CD14-positive monocyte (primary cell): ENCODE results near the gene CXCR2. TPM values are rescaled to one million over a fixed set of nuclear protein-coding genes. Genes with fewer than 3 reads are reported as not detected.

Source experiments
- DNase-seq, 3 donors: peaks; one replicate each; pipeline ENCODE4 v3.0.0-alpha.2; 2011 to 2022
- H2AFZ ChIP-seq: 2 replicates; pipeline ENCODE4 v1.6.0; 2012; ENCODE audit warnings: mild to moderate bottlenecking, low read depth, low read length, inconsistent platforms; ENCODE audit not compliant: insufficient read depth, poor library complexity, severe bottlenecking
- H3K27ac ChIP-seq, 2 donors: 1 replicate in 1 of 2; 2 replicates in 1 of 2; pipeline ENCODE4 v1.5.1; 2012 to 2013; ENCODE audit warnings: low read length in 2 of 2, control low read depth in 1 of 2, inconsistent platforms in 1 of 2, low read depth in 1 of 2, mild to moderate bottlenecking in 1 of 2
- H3K27me3 ChIP-seq, 2 donors: one replicate each; pipeline versions ENCODE4 v1.6.0 to v1.6.1; 2011 to 2013; ENCODE audit warnings: low read length in 2 of 2; ENCODE audit not compliant: control insufficient read depth in 2 of 2, insufficient read depth in 2 of 2
- H3K36me3 ChIP-seq, 2 donors: replicated peaks in 1 of 2; 1 replicate in 1 of 2; 2 replicates in 1 of 2; pipeline versions ENCODE4 v1.5.1 to v1.6.1; 2012 to 2013; ENCODE audit warnings: low read length in 2 of 2, control low read depth in 1 of 2, inconsistent platforms in 1 of 2, mild to moderate bottlenecking in 1 of 2; ENCODE audit not compliant: insufficient read depth in 2 of 2, control insufficient read depth in 1 of 2
- H3K4me1 ChIP-seq, 2 donors: 1 replicate in 1 of 2; 2 replicates in 1 of 2; pipeline versions ENCODE4 v1.5.1 to v1.6.1; 2012 to 2013; ENCODE audit warnings: low read length in 2 of 2, control low read depth in 1 of 2, inconsistent platforms in 1 of 2, mild to moderate bottlenecking in 1 of 2, moderate library complexity in 1 of 2; ENCODE audit not compliant: insufficient read depth in 2 of 2, control insufficient read depth in 1 of 2
- H3K4me2 ChIP-seq: replicated peaks from 2 replicates; pipeline ENCODE3; 2012; ENCODE audit warnings: low read length, moderate library complexity, mild to moderate bottlenecking; ENCODE audit not compliant: poor library complexity, severe bottlenecking; ENCODE audit errors: extremely low read depth
- H3K4me3 ChIP-seq, 3 experiments: fragments of 200-600 bp in 1 of 3; sonication (generic) in 1 of 3; replicated peaks in 1 of 3; 1 replicate in 2 of 3; 2 replicates in 1 of 3; pipeline ENCODE4 v1.5.1; 2011 to 2013; ENCODE audit warnings: low read length in 3 of 3, mild to moderate bottlenecking in 3 of 3, control low read depth in 2 of 3, low read depth in 2 of 3, inconsistent platforms in 1 of 3, moderate library complexity in 1 of 3
- H3K79me2 ChIP-seq: 2 replicates; pipeline ENCODE4 v1.6.0; 2012; ENCODE audit warnings: mild to moderate bottlenecking, control low read depth, inconsistent platforms, low read length, moderate library complexity; ENCODE audit not compliant: insufficient read depth
- H3K9ac ChIP-seq: 2 replicates; pipeline ENCODE4 v1.6.0; 2017; ENCODE audit warnings: low read length, mild to moderate bottlenecking; ENCODE audit not compliant: insufficient read depth, poor library complexity, severe bottlenecking
- H3K9me3 ChIP-seq, 2 donors: replicated peaks in 1 of 2; 1 replicate in 1 of 2; 2 replicates in 1 of 2; pipeline versions ENCODE4 v1.5.1 to v1.6.1; 2012 to 2013; ENCODE audit warnings: low read length in 2 of 2, control low read depth in 1 of 2; ENCODE audit not compliant: control insufficient read depth in 1 of 2, insufficient read depth in 1 of 2
- H4K20me1 ChIP-seq: 2 replicates; pipeline ENCODE4 v1.6.0; 2012; ENCODE audit warnings: mild to moderate bottlenecking, low read length, control low read depth, moderate library complexity; ENCODE audit not compliant: insufficient read depth
- H3K27ac Mint-ChIP-seq, 7 donors: one replicate each; pipeline ENCODE4 v1.8.0; 2020; ENCODE audit warnings: mild to moderate bottlenecking in 7 of 7, mixed read lengths in 7 of 7, moderate library complexity in 6 of 7, inconsistent platforms in 2 of 7
- H3K27me3 Mint-ChIP-seq, 3 donors: one replicate each; pipeline ENCODE4 v1.8.0; 2021 to 2022; ENCODE audit warnings: low read depth in 3 of 3, mild to moderate bottlenecking in 3 of 3, mixed read lengths in 3 of 3, moderate library complexity in 3 of 3, inconsistent platforms in 1 of 3
- H3K36me3 Mint-ChIP-seq, 2 donors: one replicate each; pipeline ENCODE4 v1.8.0; 2020; ENCODE audit warnings: mixed read lengths in 2 of 2, inconsistent platforms in 1 of 2, mild to moderate bottlenecking in 1 of 2
- H3K4me1 Mint-ChIP-seq: one replicate; pipeline ENCODE4 v1.8.0; 2020; ENCODE audit warnings: mild to moderate bottlenecking, mixed read lengths
- H3K4me3 Mint-ChIP-seq, 2 donors: one replicate each; pipeline ENCODE4 v1.8.0; 2020; ENCODE audit warnings: mild to moderate bottlenecking in 2 of 2, mixed read lengths in 2 of 2, moderate library complexity in 1 of 2
- H3K9me3 Mint-ChIP-seq, 7 donors: one replicate each; pipeline ENCODE4 v1.8.0; 2020 to 2022; ENCODE audit warnings: mixed read lengths in 7 of 7, mild to moderate bottlenecking in 6 of 7, moderate library complexity in 6 of 7, inconsistent platforms in 2 of 7
- WGBS: methylation state at CpG from one replicate; pipeline ENCODE4 v1.1.5; 2013; ENCODE audit warnings: missing lambda C conversion rate; ENCODE audit not compliant: insufficient coverage; 5-methylcytosine and 5-hydroxymethylcytosine counted together
- intact Hi-C, 2 donors: fragments of 100-400 bp; cut with micrococcal nuclease; formaldehyde crosslinking; loops; one replicate each; pipeline versions ENCODE4 v1.15.0 to v1.15.1; 2023
- polyA plus RNA-seq, 3 donors: library from polyadenylated mRNA; depleted of rRNA in 1 of 3; unstranded in 2 of 3; stranded (reverse) in 1 of 3; fragments of 300-500 nt in 2 of 3; fragments of >200 nt in 1 of 3; fragmentation: Illumina TruSeq in 2 of 3; gene quantifications; 1 replicate in 2 of 3; 2 replicates in 1 of 3; pipeline ENCODE4 v1.2.3, GENCODE V29; 2012 to 2021
- TF ChIP-seq, protein P1 (sequence below): fragments of 200-600 bp; IDR thresholded peaks from one replicate; pipeline ENCODE4 v1.8.0; 2022; ENCODE audit warnings: antibody characterized with exemption, mild to moderate bottlenecking

CXCR2 gene
- polyA plus RNA-seq, 3 donors, result 7.8 to 33.5 (median 14.0) TPM

DNA sequence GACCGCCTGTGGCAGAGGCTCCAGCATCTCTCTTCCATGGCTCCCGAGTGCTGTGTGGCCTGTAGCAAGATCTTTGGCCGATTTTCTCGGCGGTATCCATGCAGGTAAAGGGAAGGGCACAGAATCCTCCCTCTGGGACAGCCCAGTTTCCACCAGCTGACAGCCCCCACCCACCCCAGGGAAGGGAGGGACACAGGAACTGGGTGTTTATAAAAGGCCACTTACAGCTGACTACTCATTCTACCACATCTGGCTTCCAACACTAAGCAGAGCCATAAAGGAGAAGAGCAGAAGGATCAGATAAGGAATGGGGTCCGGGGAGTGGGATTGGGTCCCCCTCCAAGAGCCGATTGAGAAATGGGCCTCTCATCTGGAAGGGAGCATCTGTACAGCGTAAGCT is 36.6 kb upstream of the CXCR2 start:
- Mint-ChIP-seq H3K4me1 (peaks cover 22% of the 10 kb centered on the region), H3K4me3 (no peak overlapping the region), H3K27me3 (peaks cover 3 to 9% (median 4%) of the 10 kb centered on the region in 3 donors), H3K9me3 (peaks cover 8 to 25% (median 15%) of the 10 kb centered on the region in 7 donors), H3K36me3 (peaks cover 8 to 35% of the 10 kb centered on the region in 2 donors), H3K27ac (peak overlapping the region in 1 of 7 donors; percentile 62)
- Histone ChIP-seq H3K36me3 (peaks cover 0 to 6% of the 10 kb centered on the region in 2 donors), H3K4me1 (peaks cover 17 to 18% of the 10 kb centered on the region in 2 donors), H3K27me3 (no peaks in the 10 kb centered on the region), H3K27ac (no peak overlapping the region), H2AFZ (no peak overlapping the region), H3K79me2 (no peaks in the 10 kb centered on the region), H4K20me1 (no peaks in the 10 kb centered on the region), H3K9me3 (peaks cover 8 to 12% of the 10 kb centered on the region in 2 donors), H3K4me3 (no peak overlapping the region), H3K9ac (no peak overlapping the region), H3K4me2 (no peak overlapping the region)
- no peak for DNase-seq
- TF ChIP-seq, protein P1, sequence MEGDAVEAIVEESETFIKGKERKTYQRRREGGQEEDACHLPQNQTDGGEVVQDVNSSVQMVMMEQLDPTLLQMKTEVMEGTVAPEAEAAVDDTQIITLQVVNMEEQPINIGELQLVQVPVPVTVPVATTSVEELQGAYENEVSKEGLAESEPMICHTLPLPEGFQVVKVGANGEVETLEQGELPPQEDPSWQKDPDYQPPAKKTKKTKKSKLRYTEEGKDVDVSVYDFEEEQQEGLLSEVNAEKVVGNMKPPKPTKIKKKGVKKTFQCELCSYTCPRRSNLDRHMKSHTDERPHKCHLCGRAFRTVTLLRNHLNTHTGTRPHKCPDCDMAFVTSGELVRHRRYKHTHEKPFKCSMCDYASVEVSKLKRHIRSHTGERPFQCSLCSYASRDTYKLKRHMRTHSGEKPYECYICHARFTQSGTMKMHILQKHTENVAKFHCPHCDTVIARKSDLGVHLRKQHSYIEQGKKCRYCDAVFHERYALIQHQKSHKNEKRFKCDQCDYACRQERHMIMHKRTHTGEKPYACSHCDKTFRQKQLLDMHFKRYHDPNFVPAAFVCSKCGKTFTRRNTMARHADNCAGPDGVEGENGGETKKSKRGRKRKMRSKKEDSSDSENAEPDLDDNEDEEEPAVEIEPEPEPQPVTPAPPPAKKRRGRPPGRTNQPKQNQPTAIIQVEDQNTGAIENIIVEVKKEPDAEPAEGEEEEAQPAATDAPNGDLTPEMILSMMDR, result no peak
- 100% methylated on average over 2 of the region's 8 CpGs for WGBS
- intact Hi-C loops, result no loop called here

DNA sequence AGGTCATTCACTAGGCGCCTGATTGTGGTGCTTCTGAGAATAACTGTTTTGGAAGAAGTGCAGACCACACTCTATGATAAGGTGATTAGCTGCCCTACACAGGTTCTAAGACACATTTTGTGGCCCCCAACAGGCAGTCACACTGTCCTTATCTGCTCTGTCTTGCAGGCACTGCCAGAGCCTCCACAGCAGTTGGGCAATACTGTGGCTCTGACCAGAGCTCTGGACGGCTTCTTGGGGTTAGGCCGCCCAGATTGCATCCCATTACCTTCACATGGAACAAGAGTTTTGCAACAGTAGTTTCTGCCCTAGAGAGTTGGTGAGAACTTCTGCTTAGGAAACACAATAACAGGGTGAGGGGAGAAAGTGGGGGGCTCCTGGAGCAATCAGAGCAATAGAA is 34.1 kb upstream of the CXCR2 start:
- intact Hi-C loops, result no loop called here
- H3K36me3 ChIP-seq, result peaks cover 0 to under 1% of the 10 kb centered on the region in 2 donors
- peak in 1 of 3 donors; percentile 29 for DNase-seq
- H3K36me3 Mint-ChIP-seq, result peaks cover 5 to 21% of the 10 kb centered on the region in 2 donors
- peak overlapping the region; percentile 38 for H3K4me2 ChIP-seq
- H3K4me1 ChIP-seq, result peaks cover 17 to 18% of the 10 kb centered on the region in 2 donors
- peaks cover 3 to 10% (median 4%) of the 10 kb centered on the region in 3 donors for H3K27me3 Mint-ChIP-seq
- no peaks in the 10 kb centered on the region for H4K20me1 ChIP-seq
- H3K79me2 ChIP-seq, result no peaks in the 10 kb centered on the region
- H2AFZ ChIP-seq, result no peak overlapping the region
- peaks cover 0 to 7% (median 4%) of the 10 kb centered on the region in 7 donors for H3K9me3 Mint-ChIP-seq
- peaks cover under 1 to 5% of the 10 kb centered on the region in 2 donors for H3K9me3 ChIP-seq
- H3K27me3 ChIP-seq, result no peaks in the 10 kb centered on the region
- peak overlapping the region in 3 of 7 donors; percentile 16 to 36 (median 16) for H3K27ac Mint-ChIP-seq
- peak overlapping the region in 1 of 3 experiments; percentile 16 for H3K4me3 ChIP-seq
- peak overlapping the region in 1 of 2 donors; percentile 26 for H3K4me3 Mint-ChIP-seq
- TF ChIP-seq, protein P1, result no peak
- WGBS, result no CpG with 5 or more reads among the region's 3 CpGs
- peaks cover 25% of the 10 kb centered on the region for H3K4me1 Mint-ChIP-seq
- peak overlapping the region in 1 of 2 donors; percentile 43 for H3K27ac ChIP-seq
- H3K9ac ChIP-seq, result no peak overlapping the region
